Neural progenitor cell (in vitro differentiated cells): ENCODE results near the gene FAM234A. TPM values are rescaled to one million over a fixed set of nuclear protein-coding genes. Genes with fewer than 3 reads are reported as not detected.

Source experiments
- DNase-seq: peaks from one replicate; pipeline ENCODE4 v3.0.0-alpha.2; 2016; ENCODE audit warnings: low spot score
- H2AFZ ChIP-seq: fragments of 200-600 bp; sonication (generic); replicated peaks from 2 replicates; pipeline ENCODE4 v1.6.1; 2016; ENCODE audit warnings: antibody characterized with exemption
- H3F3A ChIP-seq: fragments of 200-600 bp; sonication (generic); 2 replicates; pipeline ENCODE4 v1.6.1; 2016; ENCODE audit warnings: antibody characterized with exemption, low read depth
- H3K27ac ChIP-seq: fragments of 200-600 bp; sonication (generic); 2 replicates; pipeline ENCODE4 v1.5.1; 2016; ENCODE audit warnings: mild to moderate bottlenecking
- H3K27me3 ChIP-seq: fragments of 200-600 bp; sonication (generic); 2 replicates; pipeline ENCODE4 v1.6.1; 2016; ENCODE audit warnings: mild to moderate bottlenecking, moderate library complexity
- H3K36me3 ChIP-seq: fragments of 200-600 bp; sonication (generic); 2 replicates; pipeline ENCODE4 v1.5.1; 2016
- H3K4me1 ChIP-seq: fragments of 200-600 bp; sonication (generic); 2 replicates; pipeline ENCODE4 v1.6.1; 2016; ENCODE audit warnings: mixed run types
- H3K4me2 ChIP-seq: fragments of 200-600 bp; sonication (generic); 2 replicates; pipeline ENCODE4 v1.6.1; 2016
- H3K4me3 ChIP-seq: fragments of 200-600 bp; sonication (generic); 2 replicates; pipeline ENCODE4 v1.5.1; 2016
- H3K79me2 ChIP-seq: fragments of 200-600 bp; sonication (generic); 2 replicates; pipeline ENCODE4 v1.6.1; 2016; ENCODE audit warnings: low read depth
- H3K9ac ChIP-seq: fragments of 200-600 bp; sonication (generic); 2 replicates; pipeline ENCODE4 v1.6.1; 2016
- H3K9me3 ChIP-seq: fragments of 200-600 bp; sonication (generic); 2 replicates; pipeline ENCODE4 v1.5.1; 2016; ENCODE audit warnings: low read depth
- H4K20me1 ChIP-seq: fragments of 200-600 bp; sonication (generic); 2 replicates; pipeline ENCODE4 v1.6.1; 2016; ENCODE audit warnings: low read depth
- H3K27ac Mint-ChIP-seq: 3 replicates; pipeline ENCODE4 v1.8.0; 2021; ENCODE audit warnings: mixed read lengths
- H3K27me3 Mint-ChIP-seq: 2 replicates; pipeline ENCODE4 v1.8.0; 2022; ENCODE audit warnings: low read depth, mild to moderate bottlenecking, inconsistent platforms, moderate library complexity, mixed read lengths; ENCODE audit not compliant: insufficient read depth
- H3K36me3 Mint-ChIP-seq: 3 replicates; pipeline ENCODE4 v1.8.0; 2021; ENCODE audit warnings: mixed read lengths
- H3K4me1 Mint-ChIP-seq: 3 replicates; pipeline ENCODE4 v1.8.0; 2021; ENCODE audit warnings: mixed read lengths
- H3K4me3 Mint-ChIP-seq: 3 replicates; pipeline ENCODE4 v1.8.0; 2021; ENCODE audit warnings: mild to moderate bottlenecking, moderate library complexity, mixed read lengths
- H3K9me3 Mint-ChIP-seq: 3 replicates; pipeline ENCODE4 v1.8.0; 2020; ENCODE audit warnings: mixed read lengths
- EZH2 ChIP-seq: fragments of 200-600 bp; sonication (generic); IDR thresholded peaks from 2 replicates; pipeline ENCODE4 v1.6.1; 2017; ENCODE audit warnings: antibody characterized with exemption, mild to moderate bottlenecking, moderate library complexity
- EZH2phosphoT487 ChIP-seq: fragments of 200-600 bp; sonication (generic); IDR thresholded peaks from 2 replicates; pipeline ENCODE4 v1.6.1; 2017; ENCODE audit warnings: antibody characterized with exemption
- total RNA-seq: library from RNA; depleted of rRNA; stranded (reverse); fragments of >200 nt; gene quantifications from 2 replicates; pipeline ENCODE4 v1.2.3, GENCODE V29; 2015; ENCODE audit warnings: low replicate concordance
- TF ChIP-seq, protein P1 (sequence below): fragments of 200-600 bp; sonication (generic); IDR thresholded peaks from 2 replicates; pipeline ENCODE4 v1.5.1; 2017; ENCODE audit warnings: antibody characterized with exemption, mild to moderate bottlenecking

The FAM234A gene
- total RNA-seq, 1 donor from 2014 or later: 115 TPM

DNA sequence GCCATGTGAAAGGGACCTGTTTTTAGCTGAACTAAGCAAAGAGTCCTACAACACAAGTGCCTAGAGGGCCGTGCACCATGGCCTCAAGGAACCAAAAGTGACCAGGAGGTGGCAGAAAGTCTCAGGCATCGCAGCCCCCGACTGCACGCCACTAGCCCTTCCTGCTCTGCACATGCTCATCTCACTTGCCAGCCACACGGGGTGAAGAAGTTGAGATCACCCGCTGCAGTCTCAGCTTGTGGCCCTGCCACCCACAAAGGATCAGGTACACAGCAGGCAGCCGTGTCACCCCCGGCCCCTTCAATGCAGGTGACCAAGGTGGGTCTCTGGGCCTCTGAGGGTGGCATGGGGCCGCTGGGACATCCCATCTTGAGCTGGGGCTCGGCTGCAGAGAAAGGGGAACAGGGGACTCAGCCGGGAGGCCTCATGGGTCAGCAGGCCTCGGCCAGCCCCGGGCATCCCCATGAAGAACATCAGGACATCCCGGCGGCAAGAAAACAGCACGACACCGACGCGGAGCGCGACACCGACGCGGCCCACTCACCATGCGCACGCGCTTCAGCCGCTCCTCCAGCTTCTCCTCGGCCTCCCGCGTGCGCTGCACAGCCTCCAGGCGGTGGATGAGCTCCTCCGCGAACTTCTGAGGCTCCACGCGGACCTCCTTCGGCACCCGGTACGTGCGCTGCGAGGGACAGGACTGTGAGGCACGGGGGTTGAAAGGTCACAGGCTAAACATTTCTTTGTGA lies 69.3 kb downstream of the FAM234A start:
- DNase-seq: peak; percentile 39
- no peaks in the 10 kb centered on the region for H3K36me3 ChIP-seq
- no peak overlapping the region for H3K4me2 ChIP-seq
- no peaks in the 10 kb centered on the region for H3K4me1 Mint-ChIP-seq
- H3K36me3 Mint-ChIP-seq: peaks cover 4% of the 10 kb centered on the region
- H3K9ac ChIP-seq: no peak overlapping the region
- no peak overlapping the region for H2AFZ ChIP-seq
- H3K79me2 ChIP-seq: no peaks in the 10 kb centered on the region
- H3K27me3 Mint-ChIP-seq: no peaks in the 10 kb centered on the region
- H3F3A ChIP-seq: no peaks in the 10 kb centered on the region
- H3K27ac Mint-ChIP-seq: no peak overlapping the region
- TF ChIP-seq EZH2phosphoT487 (no peak), EZH2 (no peak)
- TF ChIP-seq, protein P1, sequence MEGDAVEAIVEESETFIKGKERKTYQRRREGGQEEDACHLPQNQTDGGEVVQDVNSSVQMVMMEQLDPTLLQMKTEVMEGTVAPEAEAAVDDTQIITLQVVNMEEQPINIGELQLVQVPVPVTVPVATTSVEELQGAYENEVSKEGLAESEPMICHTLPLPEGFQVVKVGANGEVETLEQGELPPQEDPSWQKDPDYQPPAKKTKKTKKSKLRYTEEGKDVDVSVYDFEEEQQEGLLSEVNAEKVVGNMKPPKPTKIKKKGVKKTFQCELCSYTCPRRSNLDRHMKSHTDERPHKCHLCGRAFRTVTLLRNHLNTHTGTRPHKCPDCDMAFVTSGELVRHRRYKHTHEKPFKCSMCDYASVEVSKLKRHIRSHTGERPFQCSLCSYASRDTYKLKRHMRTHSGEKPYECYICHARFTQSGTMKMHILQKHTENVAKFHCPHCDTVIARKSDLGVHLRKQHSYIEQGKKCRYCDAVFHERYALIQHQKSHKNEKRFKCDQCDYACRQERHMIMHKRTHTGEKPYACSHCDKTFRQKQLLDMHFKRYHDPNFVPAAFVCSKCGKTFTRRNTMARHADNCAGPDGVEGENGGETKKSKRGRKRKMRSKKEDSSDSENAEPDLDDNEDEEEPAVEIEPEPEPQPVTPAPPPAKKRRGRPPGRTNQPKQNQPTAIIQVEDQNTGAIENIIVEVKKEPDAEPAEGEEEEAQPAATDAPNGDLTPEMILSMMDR: peak; percentile 17
- no peak overlapping the region for H3K27ac ChIP-seq
- no peak overlapping the region for H3K4me3 ChIP-seq
- H3K9me3 Mint-ChIP-seq: no peaks in the 10 kb centered on the region
- H3K27me3 ChIP-seq: no peaks in the 10 kb centered on the region
- no peaks in the 10 kb centered on the region for H3K4me1 ChIP-seq
- no peak overlapping the region for H3K4me3 Mint-ChIP-seq
- no peaks in the 10 kb centered on the region for H3K9me3 ChIP-seq
- H4K20me1 ChIP-seq: no peaks in the 10 kb centered on the region

DNA sequence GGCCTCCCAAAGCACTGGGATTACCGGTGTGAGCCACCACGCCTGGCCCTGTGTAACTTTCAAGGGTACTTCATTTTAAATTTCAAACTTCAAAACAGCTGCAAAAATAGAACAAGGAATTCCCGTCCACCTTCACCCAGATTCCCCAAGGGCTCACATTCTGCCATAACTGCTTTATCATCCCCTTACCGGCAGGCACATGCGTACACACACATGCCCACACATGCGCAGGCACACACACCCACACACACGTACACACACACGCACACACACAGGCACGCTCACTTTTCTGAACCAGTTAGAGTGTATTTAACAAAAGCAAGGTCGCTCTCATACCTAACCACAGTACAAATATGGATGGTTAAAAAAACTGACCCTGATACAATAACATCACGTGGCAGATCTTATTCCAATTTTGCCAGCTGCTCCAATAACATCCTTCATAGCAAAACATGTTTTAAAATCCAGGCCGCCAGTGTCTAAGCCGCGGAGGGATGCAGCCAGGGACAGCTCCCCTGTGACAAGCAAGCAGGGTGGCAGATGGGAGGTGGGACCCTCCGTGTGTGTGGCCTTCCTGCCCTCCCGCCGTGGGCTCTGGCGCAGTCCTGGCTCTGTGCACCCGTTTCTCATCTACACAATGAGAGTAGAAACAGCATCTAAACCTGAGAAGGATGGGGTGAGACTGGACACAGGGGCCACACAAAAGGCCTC lies 71.5 kb downstream of the FAM234A start:
- H3K4me1 Mint-ChIP-seq: no peaks in the 10 kb centered on the region
- H3K27ac ChIP-seq: no peak overlapping the region
- H3K9me3 Mint-ChIP-seq: no peaks in the 10 kb centered on the region
- TF ChIP-seq EZH2phosphoT487 (no peak), EZH2 (no peak)
- TF ChIP-seq, protein P1: no peak
- no peak for DNase-seq
- H3K27me3 Mint-ChIP-seq: no peaks in the 10 kb centered on the region
- no peak overlapping the region for H3K9ac ChIP-seq
- H3K27me3 ChIP-seq: no peaks in the 10 kb centered on the region
- no peak overlapping the region for H3K4me2 ChIP-seq
- H3K4me3 Mint-ChIP-seq: no peak overlapping the region
- H3K36me3 ChIP-seq: no peaks in the 10 kb centered on the region
- no peak overlapping the region for H3K4me3 ChIP-seq
- no peaks in the 10 kb centered on the region for H4K20me1 ChIP-seq
- H3K79me2 ChIP-seq: no peaks in the 10 kb centered on the region
- peaks cover 7% of the 10 kb centered on the region for H3K36me3 Mint-ChIP-seq
- no peaks in the 10 kb centered on the region for H3K4me1 ChIP-seq
- H3K27ac Mint-ChIP-seq: peak overlapping the region; percentile 11
- H3K9me3 ChIP-seq: no peaks in the 10 kb centered on the region
- no peak overlapping the region for H2AFZ ChIP-seq
- H3F3A ChIP-seq: no peaks in the 10 kb centered on the region

DNA sequence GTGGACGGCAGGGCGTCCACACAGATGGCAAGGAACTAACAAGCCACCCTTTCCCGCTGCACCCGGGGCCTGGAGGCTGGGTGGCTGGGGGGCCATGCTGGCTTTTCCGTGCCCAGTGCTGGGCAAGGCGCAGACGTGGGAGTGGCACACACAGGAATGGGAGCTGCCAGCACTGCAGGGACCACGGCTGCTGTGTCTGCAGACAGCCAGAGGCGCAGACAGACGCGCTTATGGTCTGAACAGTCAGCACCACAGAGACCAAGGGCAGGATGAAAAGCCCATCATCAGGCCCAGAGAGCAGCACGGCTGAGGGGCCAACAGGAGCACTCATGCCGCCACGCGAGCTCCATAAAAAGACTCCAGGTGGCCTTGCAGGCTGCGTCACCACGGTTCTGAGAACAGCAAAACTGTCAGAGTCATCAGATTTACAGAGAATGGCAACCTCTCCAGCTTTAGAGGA lies 72.3 kb downstream of the FAM234A start:
- no peak for TF ChIP-seq EZH2
- H3K9me3 Mint-ChIP-seq: no peaks in the 10 kb centered on the region
- Histone ChIP-seq H3K4me2 (no peak overlapping the region), H4K20me1 (peaks cover 2% of the 10 kb centered on the region), H3K27me3 (no peaks in the 10 kb centered on the region), H3K79me2 (no peaks in the 10 kb centered on the region), H3K27ac (no peak overlapping the region), H3K9ac (no peak overlapping the region), H3K9me3 (no peaks in the 10 kb centered on the region), H2AFZ (no peak overlapping the region), H3K4me3 (no peak overlapping the region), H3K4me1 (no peaks in the 10 kb centered on the region), H3F3A (no peaks in the 10 kb centered on the region), H3K36me3 (no peaks in the 10 kb centered on the region)
- H3K4me1 Mint-ChIP-seq: no peaks in the 10 kb centered on the region
- no peak overlapping the region for H3K27ac Mint-ChIP-seq
- no peaks in the 10 kb centered on the region for H3K27me3 Mint-ChIP-seq
- peaks cover 7% of the 10 kb centered on the region for H3K36me3 Mint-ChIP-seq
- DNase-seq: no peak
- H3K4me3 Mint-ChIP-seq: peak overlapping the region; percentile 1
